Measurements from ENCODE around the gene UBN2.

Gene UBN2

GRCh38 chr7:139232904-139233303 is 1.9 kb downstream of the UBN2 start:
- DNase-seq: no peak

GRCh38 chr7:139241258-139241657 is 10.2 kb downstream of the UBN2 start:
- DNase-seq: no peak

DNA sequence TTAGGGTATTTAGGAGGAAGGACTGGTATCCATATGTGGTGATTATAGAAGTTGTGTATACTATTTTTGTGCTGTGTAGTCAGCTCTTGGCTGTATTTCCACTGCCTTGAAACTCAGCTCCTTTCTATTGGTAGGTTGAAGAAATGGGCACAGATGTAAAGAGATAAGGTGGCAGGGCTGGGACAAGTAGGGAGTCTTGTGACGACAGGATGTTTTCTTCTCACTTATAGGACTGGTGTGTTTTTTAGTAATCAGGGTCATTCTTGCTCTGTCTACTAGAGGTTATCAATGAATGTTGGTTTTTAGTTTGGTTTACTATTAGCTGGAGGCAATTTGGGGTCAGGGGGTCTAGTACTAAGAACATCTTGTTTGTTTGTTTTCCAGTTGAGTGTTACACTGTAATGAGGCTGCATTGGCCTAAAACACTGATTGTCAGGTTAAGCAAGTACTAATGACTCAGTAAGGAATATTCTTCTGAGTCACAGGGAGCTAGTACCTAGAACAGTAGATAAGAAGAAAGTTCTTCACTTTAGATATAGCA is 11.8 kb downstream of the UBN2 start:
- no peak for DNase-seq

GRCh38 chr7:139245401-139245800 is 14.4 kb downstream of the UBN2 start:
- no peak for DNase-seq

- no peak for DNase-seq
These were observed 15.5 kb downstream of the UBN2 start for GRCh38 chr7:139246494-139246893.

DNA sequence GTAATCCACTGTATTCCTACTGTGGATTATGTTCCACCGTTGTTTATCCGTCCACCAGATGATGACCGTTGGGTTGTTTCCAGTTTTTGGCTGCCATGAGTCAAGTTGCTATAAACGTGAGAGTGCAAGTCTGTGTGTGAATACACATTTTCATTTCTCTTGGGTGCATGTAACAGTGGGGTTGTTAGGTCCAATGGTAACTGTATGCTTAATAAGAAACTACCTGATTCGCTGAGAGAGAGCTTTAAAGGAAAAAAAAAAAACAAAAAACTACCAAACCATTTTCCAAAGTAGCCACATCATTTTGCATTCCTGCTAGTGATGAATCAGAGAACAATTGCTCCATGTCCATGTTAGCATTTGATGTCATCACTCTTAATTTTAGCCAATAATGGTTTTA is 15.9 kb downstream of the UBN2 start:
- DNase-seq: no peak

DNA sequence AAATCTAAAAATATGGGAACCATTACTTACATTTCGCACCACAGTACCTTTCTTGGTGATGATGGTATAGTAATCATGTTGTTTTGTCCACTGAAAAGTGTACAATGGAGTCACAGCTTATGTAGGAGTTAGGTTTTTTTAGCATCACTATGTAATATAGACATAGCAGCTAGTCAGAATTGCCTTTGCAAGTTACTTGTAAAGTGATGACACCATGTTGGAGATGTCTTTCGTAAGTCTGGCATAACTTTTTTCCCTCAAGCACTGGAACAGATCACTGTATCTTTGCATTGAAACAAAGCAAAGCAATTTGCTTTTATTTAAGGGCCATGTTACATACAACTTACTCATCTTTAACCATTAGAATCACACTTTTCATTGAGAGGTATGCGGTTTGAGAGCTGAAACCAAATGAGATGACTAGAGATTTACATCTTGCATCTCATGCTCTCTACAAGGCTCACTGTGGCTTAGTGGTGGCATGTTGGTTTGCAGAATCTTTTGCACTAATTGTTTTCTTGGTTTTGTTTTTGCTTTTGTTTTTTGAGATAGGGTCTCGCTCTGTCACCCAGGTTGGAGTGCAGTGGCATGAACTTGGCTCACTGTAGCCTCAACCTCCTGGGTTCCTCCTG is 18.3 kb downstream of the UBN2 start:
- no peak for DNase-seq

DNA sequence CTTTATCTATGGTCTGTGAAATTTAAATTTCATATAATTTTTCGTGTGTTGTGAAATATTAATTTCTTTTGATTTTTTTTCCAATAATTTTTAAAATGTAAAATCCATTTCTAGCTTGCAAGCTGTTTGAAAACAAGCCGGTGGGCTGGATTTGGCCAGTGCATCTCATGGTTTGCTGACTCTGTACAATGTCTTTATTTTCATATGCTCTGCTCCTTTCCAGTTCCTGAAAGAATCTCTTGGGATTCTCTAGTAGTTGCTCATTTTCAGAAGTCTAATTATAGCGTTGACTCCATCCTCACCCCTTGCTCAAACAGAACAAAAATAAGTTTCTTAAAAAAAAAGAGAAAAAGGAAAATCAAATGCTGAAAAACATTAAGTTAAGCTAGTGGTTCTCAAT is 21.4 kb downstream of the UBN2 start:
- DNase-seq: no peak

- DNase-seq: no peak
These were observed 23.2 kb downstream of the UBN2 start for GRCh38 chr7:139254281-139254680.

DNA sequence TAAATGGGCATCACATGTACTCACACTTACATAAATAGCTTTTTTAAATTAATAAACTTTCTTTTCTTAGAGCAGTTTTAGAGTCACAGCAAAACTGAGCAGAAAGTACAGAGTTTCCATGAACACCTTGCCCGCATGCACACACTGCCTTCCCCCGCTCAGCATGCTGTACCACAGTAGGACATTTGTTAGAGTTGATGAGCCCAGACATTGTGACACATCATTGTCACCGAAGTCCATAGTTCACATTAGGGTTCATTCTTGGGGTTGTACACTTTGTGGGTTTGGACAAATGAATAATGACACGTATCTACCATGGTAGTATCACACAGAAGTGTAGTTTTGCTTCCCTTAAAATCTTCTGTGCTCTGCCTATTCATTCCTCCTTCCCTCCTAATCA is 23.7 kb downstream of the UBN2 start:
- no peak for DNase-seq

- DNase-seq: no peak
These were observed 24.3 kb downstream of the UBN2 start for GRCh38 chr7:139255290-139255689.

DNA sequence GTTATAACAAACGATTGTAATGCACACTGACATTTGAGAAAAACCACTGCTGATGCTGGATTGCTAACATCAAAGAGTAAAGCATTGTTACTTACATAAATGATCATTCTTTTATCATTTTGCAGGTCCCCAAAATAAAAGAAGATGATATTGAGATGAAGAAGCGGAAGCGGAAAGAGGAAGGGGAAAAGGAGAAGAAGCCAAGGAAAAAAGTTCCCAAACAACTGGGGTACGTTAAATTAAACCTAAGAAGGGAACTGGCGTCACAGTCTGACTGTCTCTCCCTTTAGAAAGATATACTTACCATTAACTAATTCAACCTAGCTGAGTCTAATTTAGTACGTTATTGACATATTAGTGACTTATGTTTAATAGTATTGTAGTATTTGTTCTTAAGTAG is 28.1 kb downstream of the UBN2 start:
- no peak for DNase-seq

DNA sequence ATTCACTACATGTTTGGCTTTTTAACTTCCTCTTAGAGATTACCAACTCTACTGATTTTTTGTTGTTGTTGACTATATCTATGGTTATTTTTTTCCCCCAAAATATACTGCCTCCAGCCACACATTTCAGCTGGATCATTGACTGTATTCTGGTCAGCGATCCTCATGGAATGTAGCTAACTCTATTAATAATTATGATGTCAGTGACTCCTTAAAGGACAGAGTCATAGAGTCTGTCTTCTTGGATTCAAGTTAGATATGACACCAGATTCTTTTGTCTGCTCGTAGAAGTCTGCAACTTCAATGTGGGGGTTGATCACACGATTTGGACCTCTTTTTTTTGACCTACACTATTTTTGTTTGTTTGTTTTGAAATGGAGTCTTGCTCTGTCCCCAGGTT is 33.2 kb downstream of the UBN2 start:
- DNase-seq: no peak

DNA sequence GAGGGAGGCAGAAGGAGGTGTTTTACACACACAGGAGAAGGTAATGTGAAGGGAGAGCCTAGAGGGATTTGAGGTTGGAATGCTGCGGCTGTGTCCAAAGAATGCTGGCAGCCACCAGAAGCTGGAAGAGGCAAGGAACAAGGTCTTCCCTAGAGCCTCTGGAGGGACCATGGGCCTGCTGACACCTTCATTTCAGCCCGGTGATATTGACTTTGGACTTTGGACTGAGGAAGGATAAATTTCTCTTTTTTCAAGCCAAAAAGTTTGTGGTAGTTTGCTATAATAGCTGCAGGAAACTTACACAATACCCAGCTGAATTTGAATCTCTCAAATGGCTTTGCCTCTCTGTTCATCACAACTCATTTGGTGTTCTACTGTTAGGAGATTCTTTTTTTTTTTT is 34.6 kb downstream of the UBN2 start:
- DNase-seq: no peak

- DNase-seq: no peak
These were observed 40.9 kb downstream of the UBN2 start for GRCh38 chr7:139271718-139272628.

DNA sequence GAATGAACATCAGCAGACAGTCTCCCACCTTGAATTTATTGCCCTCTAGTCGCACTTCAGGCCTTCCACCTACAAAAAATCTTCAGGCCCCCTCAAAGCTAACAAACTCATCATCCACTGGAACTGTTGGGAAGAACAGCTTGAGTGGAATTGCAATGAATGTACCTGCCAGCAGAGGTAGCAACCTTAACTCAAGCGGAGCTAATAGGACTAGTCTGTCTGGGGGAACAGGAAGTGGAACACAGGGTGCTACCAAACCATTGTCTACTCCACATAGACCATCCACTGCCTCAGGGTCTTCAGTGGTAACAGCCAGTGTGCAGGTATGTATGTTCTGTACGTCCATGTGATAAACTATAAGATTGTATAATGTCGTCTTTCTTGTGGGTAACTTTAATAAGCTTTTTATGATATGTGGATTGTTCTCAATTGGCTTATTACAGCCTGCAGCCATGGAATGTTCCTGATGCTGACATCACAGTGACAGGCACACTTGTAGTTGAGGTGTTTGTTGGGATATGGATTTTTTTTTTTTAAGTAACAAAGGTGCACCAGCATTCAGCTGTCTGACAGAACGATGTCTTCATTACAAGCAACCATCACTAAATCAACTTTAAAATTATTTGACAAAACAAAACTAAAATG is 53.3 kb downstream of the UBN2 start:
- DNase-seq: no peak

- DNase-seq: no peak
These were observed 55.1 kb downstream of the UBN2 start for GRCh38 chr7:139286144-139286543.

DNA sequence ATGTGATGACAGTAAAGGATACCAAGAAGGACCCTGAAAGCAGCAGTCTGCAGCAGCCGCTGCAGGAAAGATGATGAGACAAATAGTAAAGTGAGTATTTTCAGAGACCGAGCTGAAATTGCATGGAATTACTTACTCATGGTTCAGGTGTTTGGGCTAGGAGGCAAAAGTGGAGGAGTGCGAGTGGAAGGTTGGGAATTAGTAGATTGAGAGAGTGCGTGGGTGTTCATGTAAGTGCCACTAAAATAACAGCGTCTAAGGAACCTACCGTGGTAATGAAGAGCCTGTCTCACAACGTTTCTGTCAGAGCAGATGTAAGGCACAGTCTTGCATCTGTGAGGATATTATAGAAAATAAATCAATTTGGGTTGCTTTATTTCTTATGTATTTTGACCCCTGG is 61.8 kb downstream of the UBN2 start:
- no peak for DNase-seq

DNA sequence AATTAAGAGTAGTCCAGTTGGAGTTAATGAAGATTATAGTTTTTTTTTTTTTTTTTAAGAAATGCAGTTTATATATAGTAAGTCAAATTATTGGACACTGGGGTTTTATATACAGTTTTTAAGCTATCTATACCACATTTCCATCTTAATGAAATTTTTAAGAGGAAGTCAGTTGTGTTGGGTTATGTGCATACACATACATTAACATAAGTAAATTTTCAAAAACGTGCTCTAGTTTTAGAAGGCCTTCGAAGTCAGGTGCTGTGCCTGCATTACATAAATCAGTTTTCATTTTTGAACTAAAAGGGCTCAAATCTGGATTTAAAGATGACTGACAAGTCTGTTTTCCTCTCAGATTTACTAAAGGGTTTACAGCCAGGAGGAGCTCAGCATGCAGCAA is 62.5 kb downstream of the UBN2 start:
- DNase-seq: no peak

DNA sequence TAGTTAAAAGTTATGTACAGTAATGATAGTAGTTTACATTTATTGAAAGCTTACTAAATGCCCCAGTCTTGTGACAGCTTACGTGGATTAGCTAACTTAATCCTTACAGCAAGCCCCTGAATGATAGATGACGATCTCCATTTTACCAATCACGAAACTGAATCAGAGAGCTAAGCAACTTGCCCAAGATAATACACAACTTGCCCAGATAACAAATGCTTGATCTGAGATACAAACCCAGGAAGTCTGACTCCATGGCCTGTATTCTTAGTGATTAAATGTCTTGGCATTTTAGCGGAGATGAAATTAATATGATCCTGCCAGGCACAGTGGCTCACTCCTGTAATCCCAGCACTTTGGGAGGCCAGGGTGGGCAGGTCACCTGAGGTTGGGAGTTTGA is 63.2 kb downstream of the UBN2 start:
- no peak for DNase-seq

DNA sequence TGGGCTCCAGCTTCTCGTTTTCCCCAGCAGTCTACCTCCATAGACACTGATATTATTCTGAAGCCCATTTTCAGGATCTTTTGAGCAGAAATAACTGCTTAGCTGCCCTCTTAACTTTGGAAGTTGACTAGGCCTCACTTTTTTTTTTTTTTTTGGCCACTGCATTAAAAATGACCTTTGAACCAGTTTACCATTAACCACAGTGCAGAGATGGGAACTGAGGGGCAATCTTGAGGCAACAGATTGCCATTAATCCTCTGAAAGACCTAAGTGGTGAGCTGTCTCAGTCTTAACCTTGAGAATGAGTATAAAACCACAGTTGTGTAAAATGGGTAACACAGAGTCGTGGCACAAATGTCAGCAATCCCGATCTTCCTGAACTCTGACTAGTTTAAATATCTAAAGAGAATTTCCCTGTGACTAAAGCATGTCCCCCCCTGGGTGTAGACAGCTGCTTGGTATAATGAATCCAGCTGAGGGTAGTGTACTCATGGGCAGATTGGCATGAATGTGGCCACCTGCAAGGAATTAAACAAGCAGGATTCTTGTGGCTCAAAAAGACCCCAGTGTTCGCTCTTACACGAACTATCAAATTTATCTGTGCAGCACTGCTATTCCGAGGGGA is 64.0 kb downstream of the UBN2 start:
- DNase-seq: no peak

DNA sequence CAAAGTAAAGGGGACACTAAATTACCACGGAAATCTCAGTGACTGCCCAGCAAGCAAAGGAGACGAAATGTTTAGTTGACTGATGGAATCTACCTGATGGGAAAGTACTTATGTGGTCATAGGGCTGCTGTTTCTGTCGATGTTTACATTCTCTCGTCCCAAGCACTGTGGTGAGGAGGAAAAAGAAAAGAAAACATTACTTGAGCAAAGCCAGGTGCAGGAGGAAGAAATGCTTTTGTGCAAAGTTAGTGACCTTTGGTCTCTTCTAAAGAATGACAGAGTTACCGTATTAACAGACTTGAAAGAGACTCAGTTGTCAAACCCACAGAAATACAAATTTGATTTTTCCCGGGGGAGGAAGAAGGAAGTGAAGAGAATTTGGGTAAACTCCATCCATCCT is 66.8 kb downstream of the UBN2 start:
- no peak for DNase-seq

- DNase-seq: no peak
These were observed 68.3 kb downstream of the UBN2 start for GRCh38 chr7:139299296-139299695.

Data from stimulated activated CD4-positive, alpha-beta T cell treated with anti-CD3 and anti-CD28 coated beads, Interleukin-4, amount 100 ng/mL, for 24 hours (primary cell).